GM23248 (cell line): ENCODE data around the gene SAMD14.

Experiments
- EZH2 ChIP-seq: fragments of 200-600 bp; sonication (generic); IDR thresholded peaks from 2 replicates; pipeline ENCODE4 v1.6.1; 2018; ENCODE audit warnings: antibody characterized with exemption, mild to moderate bottlenecking; ENCODE audit not compliant: insufficient read depth, poor library complexity, severe bottlenecking
- EZH2phosphoT487 ChIP-seq: fragments of 200-600 bp; sonication (generic); IDR thresholded peaks from 2 replicates; pipeline ENCODE4 v1.6.1; 2018; ENCODE audit warnings: antibody characterized with exemption, moderate library complexity, mild to moderate bottlenecking, low read depth; ENCODE audit not compliant: insufficient read depth

DNA sequence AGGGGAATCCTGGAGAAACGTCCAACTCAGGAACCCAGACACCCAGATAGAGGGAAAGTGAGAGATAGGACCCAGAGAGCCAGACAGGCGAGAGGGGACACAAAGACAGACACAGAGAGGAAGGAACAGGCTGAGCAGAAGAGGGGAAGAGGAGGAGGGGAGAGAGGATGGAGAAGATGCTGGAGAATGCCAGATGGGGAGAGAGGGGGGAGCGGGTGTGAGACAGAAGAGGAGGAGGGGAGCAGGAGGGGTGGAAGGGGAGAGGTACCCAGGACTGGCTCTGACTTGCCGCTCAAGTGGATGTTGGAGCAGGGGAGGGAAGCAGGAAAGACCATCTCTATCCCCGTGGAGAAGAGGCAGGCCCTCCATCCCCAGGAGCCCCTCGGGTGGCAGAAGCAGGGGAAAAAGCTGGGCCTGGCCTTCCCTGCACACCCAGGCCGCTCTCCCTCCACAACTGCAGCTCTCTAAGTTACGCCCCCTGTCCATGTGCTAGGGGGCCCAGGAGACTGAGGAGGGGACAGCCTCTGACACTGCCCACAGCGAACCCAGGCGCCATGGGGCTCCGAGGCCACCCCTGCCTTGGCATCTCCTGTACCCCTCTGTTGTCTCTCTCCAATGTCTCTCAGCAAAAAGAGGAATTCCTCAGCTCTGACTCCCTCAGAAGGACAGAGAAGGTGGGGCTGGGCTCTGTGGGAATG lies 15.7 kb upstream of the SAMD14 start:
- no peak for TF ChIP-seq EZH2
- no peak for TF ChIP-seq EZH2phosphoT487
